Measurements from ENCODE around the gene THNSL1. TPM values are rescaled to one million over a fixed set of nuclear protein-coding genes. Genes with fewer than 3 reads are reported as not detected.

Gene THNSL1
- total and polyA plus RNA-seq, 9 of the 15 experiments (the other 6 are each of a cell fraction or from before 2014, with no cell fraction given): 4.5 to 8.6 (median 6.3) TPM

- TF ChIP-seq ZBTB40 (IDR thresholded peaks at IDR 0.05) (0 out of 2 replicates have a peak, but pooled peaks have one; percentile 14), ZBTB40 (CRISPR knock-in tag; IDR thresholded peaks at IDR 0.05) (no peak), SMARCA4 (IDR thresholded peaks at IDR 0.05) (no peak), POLR2A (conservative IDR thresholded peaks at IDR 0.05) (0 out of 2 replicates have a peak, but pooled peaks have one; percentile 81), CUX1 (CRISPR knock-in tag; IDR thresholded peaks at IDR 0.05) (peak; percentile 40; the same call in 1 of the 2 replicates), ZNF197 (CRISPR knock-in tag; IDR thresholded peaks at IDR 0.05; ENCODE audit: low read depth) (0 out of 2 replicates have a peak, but pooled peaks have one; percentile 4), MEF2D (tag; conservative IDR thresholded peaks at IDR 0.05; ENCODE audit: low read depth) (no peak), ADNP (tag; IDR thresholded peaks at IDR 0.05) (no peak), ZBTB11 (CRISPR knock-in tag; IDR thresholded peaks at IDR 0.05) (peak in 1 of 3 experiments; percentile 58; a peak in 1 of 6 replicates), RHOXF2B (CRISPR knock-in tag; conservative IDR thresholded peaks at IDR 0.05) (no peak)
Measured at GRCh38 chr10:25017154-25017590, 760 bp downstream of the THNSL1 start (continued).
